Common myeloid progenitor, CD34-positive (primary cell): ENCODE measurements around the gene TNNI2.
A peak's percentile ranks its signal among the peaks of the same experiment; 100 is the strongest.

Experiments
- CTCF ChIA-PET: fragments of 350-600 bp; sonication (Branson Sonifier 250); formaldehyde crosslinking; loops from one replicate; lab custom pipeline; 2021; ENCODE audit warnings: antibody characterized with exemption; lab: Charles Lee
- POLR2A ChIA-PET: fragments of 350-600 bp; sonication (Branson Sonifier 250); formaldehyde crosslinking; loops from one replicate; lab custom pipeline; 2021; ENCODE audit warnings: antibody characterized with exemption; lab: Charles Lee
- DNase-seq, 3 donors: peaks; one replicate each; pipeline versions ENCODE4 v3.0.0 to v3.0.0-alpha.2; 2013
- H3K27ac ChIP-seq, 2 experiments: 1 replicate in 1 of 2; 2 replicates in 1 of 2; pipeline ENCODE4 v1.7.0; 2013; ENCODE audit warnings: inconsistent platforms in 2 of 2, low read length in 2 of 2, mild to moderate bottlenecking in 2 of 2, low read depth in 1 of 2, moderate library complexity in 1 of 2; ENCODE audit not compliant: severe bottlenecking in 2 of 2, insufficient read depth in 1 of 2, poor library complexity in 1 of 2
- H3K27me3 ChIP-seq, 5 experiments: replicated peaks in 2 of 5; 1 replicate in 3 of 5; 2 replicates in 2 of 5; pipeline versions ENCODE4 v1.6.1 to v1.7.0; 2013; ENCODE audit warnings: low read length in 4 of 5, mild to moderate bottlenecking in 2 of 5, moderate library complexity in 2 of 5, inconsistent platforms in 1 of 5; ENCODE audit not compliant: insufficient read depth in 5 of 5, control insufficient read depth in 4 of 5
- H3K36me3 ChIP-seq, 4 experiments: 1 replicate in 2 of 4; 2 replicates in 2 of 4; pipeline versions ENCODE4 v1.6.1 to v1.7.0; 2013; ENCODE audit warnings: low read length in 3 of 4, control low read depth in 1 of 4, mild to moderate bottlenecking in 1 of 4; ENCODE audit not compliant: control insufficient read depth in 4 of 4, insufficient read depth in 4 of 4
- H3K4me1 ChIP-seq, 4 experiments: 1 replicate in 3 of 4; 2 replicates in 1 of 4; pipeline versions ENCODE4 v1.6.1 to v1.7.1; 2013; ENCODE audit warnings: low read length in 3 of 4, mild to moderate bottlenecking in 3 of 4, control low read depth in 1 of 4, inconsistent platforms in 1 of 4, moderate library complexity in 1 of 4; ENCODE audit not compliant: control insufficient read depth in 4 of 4, insufficient read depth in 4 of 4; ENCODE audit errors: control extremely low read depth in 1 of 4
- H3K4me3 ChIP-seq, 7 experiments: 1 replicate in 4 of 7; 2 replicates in 3 of 7; pipeline versions ENCODE4 v1.5.1 to v1.7.0; 2013; ENCODE audit warnings: mild to moderate bottlenecking in 7 of 7, low read length in 6 of 7, moderate library complexity in 6 of 7, inconsistent platforms in 2 of 7, low read depth in 2 of 7, control low read depth in 1 of 7; ENCODE audit not compliant: insufficient read depth in 4 of 7, control insufficient read depth in 1 of 7; ENCODE audit errors: extremely low read depth in 1 of 7
- H3K9me3 ChIP-seq, 5 experiments: 1 replicate in 4 of 5; 2 replicates in 1 of 5; pipeline versions ENCODE4 v1.6.1 to v1.7.1; 2013; ENCODE audit warnings: low read length in 4 of 5, mild to moderate bottlenecking in 2 of 5, inconsistent platforms in 1 of 5, low read depth in 1 of 5, moderate library complexity in 1 of 5; ENCODE audit not compliant: control insufficient read depth in 4 of 5, insufficient read depth in 2 of 5; ENCODE audit errors: control extremely low read depth in 1 of 5
- WGBS: methylation state at CpG from one replicate; pipeline ENCODE4 v1.1.5; 2013; ENCODE audit not compliant: insufficient coverage; 5-methylcytosine and 5-hydroxymethylcytosine counted together

The TNNI2 gene

DNA sequence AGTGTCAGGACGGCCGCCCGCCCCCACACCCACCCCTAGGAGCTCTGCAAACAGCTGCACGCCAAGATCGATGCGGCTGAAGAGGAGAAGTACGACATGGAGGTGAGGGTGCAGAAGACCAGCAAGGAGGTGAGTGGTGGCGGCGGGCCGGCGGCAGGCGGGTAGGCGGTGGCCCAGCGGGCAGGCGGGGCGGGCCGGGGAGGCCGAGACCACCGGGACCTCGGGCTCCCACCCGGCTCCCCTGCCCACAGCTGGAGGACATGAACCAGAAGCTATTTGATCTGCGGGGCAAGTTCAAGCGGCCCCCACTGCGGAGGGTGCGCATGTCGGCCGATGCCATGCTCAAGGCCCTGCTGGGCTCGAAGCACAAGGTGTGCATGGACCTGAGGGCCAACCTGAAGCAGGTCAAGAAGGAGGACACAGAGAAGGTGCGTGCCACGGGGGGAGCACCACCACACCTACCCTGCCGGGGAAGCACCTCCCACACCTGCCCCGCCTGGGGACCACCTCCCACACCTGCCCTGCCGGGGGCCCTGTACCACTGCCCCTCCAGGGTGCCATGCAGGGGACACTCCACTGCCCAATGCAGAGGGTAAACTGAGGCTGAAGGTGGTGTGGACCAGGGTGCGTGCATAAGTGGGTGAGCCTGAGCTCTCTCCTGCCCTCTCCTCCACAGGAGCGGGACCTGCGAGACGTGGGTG is 2.1 kb downstream of the TNNI2 start:
- 93% methylated on average over 33 of the region's 37 CpGs for WGBS
- Histone ChIP-seq H3K27me3 (no peaks in the 10 kb centered on the region), H3K27ac (no peak overlapping the region), H3K4me3 (peak overlapping the region in 1 of 7 experiments; percentile 3), H3K4me1 (peaks cover 8 to 88% (median 65%) of the 10 kb centered on the region in 4 experiments), H3K36me3 (no peaks in the 10 kb centered on the region), H3K9me3 (no peaks in the 10 kb centered on the region)
- DNase-seq, result no peak
- CTCF ChIA-PET, result interaction anchor here (0.7 to 2.5 kb wide), 4 partner anchors 8 to 310 kb away, joined by 3 to 11 read pairs (median 4); no protein-coding TSS in a partner anchor
- POLR2A ChIA-PET, result interaction anchor here (0.6 kb wide), 1 partner anchor 91 kb away, joined by 3 read pairs; no protein-coding TSS in a partner anchor

DNA sequence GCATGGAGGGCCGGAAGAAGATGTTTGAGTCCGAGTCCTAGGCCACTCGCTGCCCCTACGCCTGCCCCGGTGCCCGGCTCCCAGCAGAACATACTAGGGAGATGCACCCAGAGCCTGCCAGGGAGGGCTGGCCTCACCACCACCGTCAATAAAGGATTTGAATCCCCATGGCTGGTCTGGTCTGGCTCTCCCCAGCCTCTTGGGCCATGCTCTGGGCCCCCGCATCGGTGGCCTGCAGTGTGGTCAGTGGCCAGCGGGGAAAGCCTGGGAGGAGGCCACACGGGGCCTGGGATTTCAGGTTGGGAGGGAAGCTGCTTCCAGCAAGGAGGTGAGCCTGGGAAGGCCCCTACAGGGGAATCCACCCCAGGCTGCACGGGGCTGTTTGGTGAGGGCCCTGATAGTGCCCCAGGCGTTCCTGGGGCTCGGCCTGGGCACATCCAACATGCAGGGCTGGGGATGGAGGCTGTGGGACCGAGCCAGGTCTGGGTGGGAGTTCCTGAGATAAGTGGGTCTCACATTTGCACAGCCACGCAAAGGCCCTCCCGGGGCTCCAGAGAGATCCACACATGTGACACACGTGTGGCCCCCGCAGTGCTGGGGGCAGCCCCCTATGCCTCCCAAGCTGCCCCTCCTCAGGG is 2.8 kb downstream of the TNNI2 start:
- POLR2A ChIA-PET, result no interaction called here
- Histone ChIP-seq H3K4me3 (no peak overlapping the region), H3K27ac (no peak overlapping the region), H3K9me3 (no peaks in the 10 kb centered on the region), H3K27me3 (no peaks in the 10 kb centered on the region), H3K36me3 (no peaks in the 10 kb centered on the region), H3K4me1 (peaks cover 8 to 93% (median 67%) of the 10 kb centered on the region in 4 experiments)
- DNase-seq, result no peak
- CTCF ChIA-PET, result interaction anchor here (1.0 to 1.9 kb wide), 3 partner anchors 9 to 189 kb away, joined by 3 to 6 read pairs (median 5); partner anchors contain the start of gene LSP1
- 96% methylated on average over 18 of the region's 19 CpGs for WGBS

DNA sequence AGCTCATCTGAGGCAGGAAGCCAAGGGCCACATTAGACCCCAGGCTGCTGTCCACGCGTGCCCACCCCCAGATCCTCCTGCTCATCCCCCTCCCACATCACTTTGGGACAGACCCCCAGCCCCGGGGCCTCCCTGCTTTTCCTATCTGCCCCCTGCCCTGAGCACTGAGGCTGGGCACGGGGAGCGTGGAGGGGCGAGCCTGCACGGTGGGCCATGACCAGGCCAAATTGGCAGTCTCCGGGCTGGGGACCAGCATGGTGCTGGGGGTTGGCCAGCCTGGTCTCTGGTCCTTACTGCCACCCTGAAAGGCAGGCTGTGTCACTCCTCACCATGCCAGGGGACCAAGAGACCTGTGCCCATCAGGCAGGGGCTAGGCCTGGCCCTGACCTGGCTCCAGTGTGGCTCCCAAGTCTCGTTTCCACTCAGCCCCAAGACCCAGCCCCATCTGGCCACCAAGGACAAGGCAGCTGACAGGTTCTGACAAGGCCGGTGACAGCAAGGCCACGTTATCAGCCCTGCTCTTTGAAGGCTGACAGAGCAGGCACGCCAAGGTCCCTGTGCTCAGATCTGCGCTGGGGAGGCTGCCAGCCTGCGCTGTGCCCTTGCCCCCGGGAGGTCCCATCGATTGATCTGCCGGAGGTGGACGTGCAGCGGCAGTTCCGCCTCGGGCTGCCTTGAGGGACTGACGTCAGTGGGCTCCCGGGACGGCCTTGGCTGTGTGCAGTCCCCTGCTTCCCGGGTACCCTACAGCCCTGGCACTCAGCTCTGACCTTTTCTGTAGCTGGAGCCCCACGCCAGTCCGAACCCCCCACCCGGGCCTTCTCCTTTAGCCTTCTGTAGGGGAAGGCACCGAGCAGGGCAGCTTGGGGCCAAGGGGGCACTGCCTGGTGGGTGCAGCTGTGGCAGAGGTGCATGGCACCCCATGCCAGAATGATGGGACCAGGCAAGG is 3.6 kb downstream of the TNNI2 start:
- Histone ChIP-seq H3K4me1 (peaks cover 8 to 94% (median 67%) of the 10 kb centered on the region in 4 experiments), H3K27ac (no peak overlapping the region), H3K9me3 (no peaks in the 10 kb centered on the region), H3K36me3 (no peaks in the 10 kb centered on the region), H3K4me3 (no peak overlapping the region), H3K27me3 (no peaks in the 10 kb centered on the region)
- no peak for DNase-seq
- WGBS, result 97% methylated on average over 25 of the region's 29 CpGs
- ChIA-PET POLR2A (interaction anchor here (0.7 kb wide), 1 partner anchor 48 kb away, joined by 4 read pairs; no protein-coding TSS in a partner anchor), CTCF (interaction anchor here (1.0 to 1.9 kb wide), 2 partner anchors 10 to 190 kb away, joined by 3 to 6 read pairs; partner anchors contain the start of gene LSP1)

DNA sequence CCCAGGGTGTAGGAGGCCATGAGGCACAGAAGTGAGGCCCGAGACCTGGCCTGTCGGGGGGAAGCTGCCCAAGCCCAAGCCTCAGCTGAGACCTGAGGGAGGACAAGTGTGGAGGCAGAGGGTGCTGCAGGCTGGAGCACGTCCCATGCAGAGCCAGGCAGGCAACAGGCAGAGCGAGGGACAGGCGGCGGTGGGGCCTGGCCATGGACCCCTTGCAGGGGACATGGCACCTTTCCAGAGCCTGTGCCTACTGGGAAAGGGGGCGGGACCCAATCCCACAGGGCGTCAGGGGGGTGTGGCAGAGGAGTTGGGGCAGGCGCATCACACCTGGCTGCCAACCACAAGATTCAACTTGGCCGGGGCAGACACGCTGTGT is 4.3 kb downstream of the TNNI2 start:
- H3K4me3 ChIP-seq, result no peak overlapping the region
- WGBS, result 84% methylated on average over 9 of the region's 11 CpGs
- DNase-seq, result no peak
- peaks cover 8 to 89% (median 61%) of the 10 kb centered on the region in 4 experiments for H3K4me1 ChIP-seq
- POLR2A ChIA-PET, result interaction anchor here (0.7 kb wide), 1 partner anchor 47 kb away, joined by 4 read pairs; no protein-coding TSS in a partner anchor
- CTCF ChIA-PET, result interaction anchor here (1.9 kb wide), 1 partner anchor 9 kb away, joined by 6 read pairs; the partner anchor contains the start of gene LSP1
- no peaks in the 10 kb centered on the region for H3K27me3 ChIP-seq
- H3K9me3 ChIP-seq, result no peaks in the 10 kb centered on the region
- H3K27ac ChIP-seq, result no peak overlapping the region
- H3K36me3 ChIP-seq, result no peaks in the 10 kb centered on the region

DNA sequence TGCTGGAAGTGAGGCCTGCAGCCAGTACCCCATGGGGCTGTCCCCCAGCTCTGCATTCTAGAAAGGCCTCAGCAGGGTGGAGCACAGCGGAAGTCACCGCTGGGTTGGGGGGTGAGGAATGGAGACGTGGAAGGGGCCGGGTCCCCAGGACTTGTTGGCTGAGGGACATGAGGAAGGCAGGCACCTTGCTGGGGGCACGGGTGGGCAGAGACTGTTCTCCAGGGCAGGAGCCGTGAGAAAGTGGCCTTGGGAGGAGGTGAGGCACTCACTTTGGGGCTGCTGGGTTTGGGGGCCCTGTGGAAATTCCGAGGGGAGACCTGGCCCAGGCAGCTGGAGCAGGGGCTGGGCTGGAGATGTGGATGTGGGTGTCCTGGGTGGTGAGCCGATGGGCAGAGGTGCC is 5.0 kb downstream of the TNNI2 start:
- CTCF ChIA-PET, result interaction anchor here (1.9 kb wide), 1 partner anchor 8 kb away, joined by 6 read pairs; the partner anchor contains the start of gene LSP1
- POLR2A ChIA-PET, result no interaction called here
- H3K36me3 ChIP-seq, result no peaks in the 10 kb centered on the region
- 49% methylated on average over 7 of the region's 8 CpGs for WGBS
- no peak for DNase-seq
- H3K4me1 ChIP-seq, result peaks cover 8 to 82% (median 55%) of the 10 kb centered on the region in 4 experiments
- H3K27ac ChIP-seq, result peak overlapping the region in 1 of 2 experiments; percentile 40
- no peaks in the 10 kb centered on the region for H3K27me3 ChIP-seq
- H3K4me3 ChIP-seq, result peak overlapping the region in 1 of 7 experiments; percentile 52
- no peaks in the 10 kb centered on the region for H3K9me3 ChIP-seq

DNA sequence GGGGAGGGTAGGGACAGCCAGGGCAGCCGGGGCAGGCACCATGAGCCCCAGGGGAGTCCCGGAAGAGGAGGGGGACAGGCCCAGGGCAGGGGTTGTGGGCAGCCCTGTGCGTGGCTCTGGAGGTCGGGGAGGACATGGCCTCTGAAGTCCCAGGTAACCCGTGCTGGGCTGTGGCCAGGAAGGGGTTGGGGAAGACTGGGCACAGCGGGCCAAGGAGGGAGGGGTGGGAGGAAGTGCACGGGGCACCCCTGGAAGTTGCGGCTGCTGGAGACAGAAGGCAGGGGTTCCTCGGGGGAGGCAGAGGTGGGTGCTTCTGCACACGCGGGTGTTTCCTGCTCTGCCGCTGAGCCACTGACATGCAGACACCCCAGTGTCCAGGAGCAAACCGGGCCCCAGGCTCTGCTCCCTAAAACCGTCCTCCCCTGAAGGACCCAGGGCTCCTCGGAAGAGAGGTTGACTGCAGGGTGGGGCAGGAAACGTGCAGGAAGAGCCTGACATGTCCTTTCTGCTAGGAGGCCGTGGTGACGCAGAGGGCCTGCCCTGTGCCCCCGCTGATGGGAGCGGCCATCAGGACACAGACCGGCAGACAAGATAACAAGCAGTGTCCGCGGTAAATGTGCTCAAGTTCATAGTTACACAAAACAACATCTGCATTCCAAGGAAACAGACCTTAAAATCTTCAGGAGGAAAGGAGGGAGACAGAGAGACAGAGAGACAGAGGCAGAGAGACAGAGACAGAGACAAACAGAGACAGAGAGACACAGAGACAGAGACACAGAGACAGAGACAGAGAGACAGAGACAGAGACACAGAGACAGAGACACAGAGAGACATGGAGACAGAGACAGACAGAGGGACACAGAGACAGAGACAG is 5.7 kb downstream of the TNNI2 start:
- CTCF ChIA-PET, result no interaction called here
- Histone ChIP-seq H3K4me3 (peak overlapping the region in 3 of 7 experiments; percentile 2 to 52 (median 32)), H3K9me3 (no peaks in the 10 kb centered on the region), H3K27me3 (no peaks in the 10 kb centered on the region), H3K27ac (peak overlapping the region in 1 of 2 experiments; percentile 40), H3K36me3 (no peaks in the 10 kb centered on the region), H3K4me1 (peaks cover 8 to 76% (median 50%) of the 10 kb centered on the region in 4 experiments)
- peak; percentile 49 to 88 (median 70) for DNase-seq
- POLR2A ChIA-PET, result no interaction called here
- 0% methylated on average over 15 of the region's 23 CpGs for WGBS
